SK-N-SH (cell line): Measurements from ENCODE around the gene CDH4. TPM values are rescaled to one million over a fixed set of nuclear protein-coding genes. Genes with fewer than 3 reads are reported as not detected.

Experiments
- CTCF ChIA-PET: fragments of 300-600, 350-600 bp; formaldehyde crosslinking; extraction: SDS; loops from one replicate; lab custom pipeline; 2021; lab: Yijun Ruan, JAX
- POLR2A ChIA-PET: fragments of 350-600 bp; sonication (Branson Sonifier 250); formaldehyde crosslinking; extraction: SDS; loops from one replicate; lab custom pipeline; 2020; ENCODE audit warnings: antibody characterized with exemption, inconsistent platforms; lab: Yijun Ruan, JAX
- DNase-seq: peaks from one replicate; pipeline ENCODE4 v3.0.0; 2012
- H2AFZ ChIP-seq: fragments of 200-600 bp; sonication (generic); 2 replicates; pipeline ENCODE4 v1.8.1; 2016; ENCODE audit warnings: antibody characterized with exemption, mild to moderate bottlenecking, low read depth
- H3F3A ChIP-seq: fragments of 200-600 bp; sonication (generic); replicated peaks from 2 replicates; pipeline ENCODE3; 2016; ENCODE audit warnings: antibody characterized with exemption, mild to moderate bottlenecking; ENCODE audit not compliant: insufficient read depth
- H3K27ac ChIP-seq, 2 experiments: fragments of 200-500 bp in 1 of 2; fragments of 200-600 bp in 1 of 2; sonication (Bioruptor generic) in 1 of 2; sonication (generic), shearing (Covaris generic) in 1 of 2; 2 replicates each; pipeline versions ENCODE4 v1.5.1 to v1.6.1; 2014 to 2016; ENCODE audit warnings: low read depth in 2 of 2, inconsistent platforms in 1 of 2, low read length in 1 of 2, mild to moderate bottlenecking in 1 of 2, mixed read lengths in 1 of 2
- H3K27me3 ChIP-seq: fragments of 200-600 bp; sonication (generic), shearing (Covaris generic); 2 replicates; pipeline ENCODE4 v1.6.1; 2016; ENCODE audit warnings: mixed run types; ENCODE audit not compliant: insufficient read depth
- H3K36me3 ChIP-seq, 2 experiments: fragments of 200-500 bp in 1 of 2; fragments of 200-600 bp in 1 of 2; sonication (Bioruptor generic) in 1 of 2; sonication (generic) in 1 of 2; replicated peaks in 1 of 2; 2 replicates each; pipeline versions ENCODE3 to v1.5.1; 2014 to 2016; ENCODE audit warnings: low read length in 1 of 2, mild to moderate bottlenecking in 1 of 2; ENCODE audit not compliant: insufficient read depth in 2 of 2, control insufficient read depth in 1 of 2
- H3K4me1 ChIP-seq, 2 experiments: fragments of 200-500 bp in 1 of 2; fragments of 200-600 bp in 1 of 2; sonication (Bioruptor generic) in 1 of 2; sonication (generic), shearing (Covaris generic) in 1 of 2; 2 replicates each; pipeline versions ENCODE4 v1.5.1 to v1.6.1; 2014 to 2016; ENCODE audit warnings: low read depth in 1 of 2, low read length in 1 of 2, mixed run types in 1 of 2; ENCODE audit not compliant: insufficient read depth in 2 of 2, control insufficient read depth in 1 of 2
- H3K4me2 ChIP-seq: fragments of 200-600 bp; sonication (generic), shearing (Covaris generic); 2 replicates; pipeline ENCODE4 v1.6.1; 2017; ENCODE audit warnings: mixed run types
- H3K4me3 ChIP-seq, 2 experiments: fragments of 200-500 bp in 1 of 2; fragments of 200-600 bp in 1 of 2; sonication (Bioruptor generic) in 1 of 2; sonication (generic), shearing (Covaris generic) in 1 of 2; 2 replicates each; pipeline versions ENCODE4 v1.5.1 to v1.8.1; 2014 to 2016; ENCODE audit warnings: low read depth in 2 of 2, inconsistent platforms in 1 of 2, low read length in 1 of 2, mild to moderate bottlenecking in 1 of 2, mixed read lengths in 1 of 2, moderate library complexity in 1 of 2
- H3K79me2 ChIP-seq: fragments of 200-600 bp; sonication (generic); 2 replicates; pipeline ENCODE4 v1.8.1; 2017; ENCODE audit warnings: mild to moderate bottlenecking; ENCODE audit not compliant: insufficient read depth
- H3K9ac ChIP-seq: fragments of 200-600 bp; sonication (generic); 2 replicates; pipeline ENCODE4 v1.6.1; 2017; ENCODE audit warnings: mixed run types
- H3K9me2 ChIP-seq: fragments of 200-600 bp; sonication (generic); 2 replicates; pipeline ENCODE4 v1.6.1; 2017; ENCODE audit warnings: mixed run types
- H3K9me3 ChIP-seq: fragments of 200-600 bp; sonication (generic); 2 replicates; pipeline ENCODE4 v1.6.1; 2017; ENCODE audit warnings: mixed run types, mild to moderate bottlenecking, moderate library complexity
- H4K20me1 ChIP-seq: fragments of 200-600 bp; sonication (generic); 2 replicates; pipeline ENCODE4 v1.6.1; 2017; ENCODE audit warnings: mild to moderate bottlenecking, mixed run types; ENCODE audit not compliant: insufficient read depth
- CHD2 ChIP-seq: fragments of 150-350 bp; IDR thresholded peaks from 2 replicates; pipeline ENCODE4 v1.6.1; 2018; ENCODE audit warnings: low read length; ENCODE audit not compliant: partially characterized antibody
- FOSL2 ChIP-seq: IDR thresholded peaks from 2 replicates; pipeline ENCODE4 v1.4.0; 2012; ENCODE audit warnings: low read depth, mild to moderate bottlenecking, moderate library complexity, borderline replicate concordance
- FOXJ3 ChIP-seq: sonication (generic); formaldehyde crosslinking; IDR thresholded peaks from 2 replicates; pipeline ENCODE4 v1.5.1; 2020; ENCODE audit warnings: mild to moderate bottlenecking, missing genetic modification reagents
- FOXM1 ChIP-seq: IDR thresholded peaks from 2 replicates; pipeline ENCODE4 v1.4.0; 2012; ENCODE audit warnings: low read depth, mild to moderate bottlenecking
- MXI1 ChIP-seq: IDR thresholded peaks from 2 replicates; pipeline ENCODE4 v1.6.1; 2012; ENCODE audit warnings: mild to moderate bottlenecking, low read depth, low read length, improper control_type of control experiment
- NRF1 ChIP-seq: IDR thresholded peaks from 2 replicates; pipeline ENCODE4 v1.6.1; 2012; ENCODE audit warnings: low read depth, mild to moderate bottlenecking, low read length
- POLR2AphosphoS5 ChIP-seq: IDR thresholded peaks from 2 replicates; pipeline ENCODE4 v1.6.1; 2012; ENCODE audit warnings: low read depth, low read length
- RCOR1 ChIP-seq: fragments of 150-350 bp; IDR thresholded peaks from 2 replicates; pipeline ENCODE4 v1.6.1; 2017; ENCODE audit warnings: antibody characterized with exemption, low read length
- SMC3 ChIP-seq: IDR thresholded peaks from 2 replicates; pipeline ENCODE4 v1.6.1; 2012; ENCODE audit warnings: low read depth, low read length, improper control_type of control experiment
- TAF1 ChIP-seq: IDR thresholded peaks from 2 replicates; pipeline ENCODE4 v1.6.1; 2012; ENCODE audit warnings: low read depth, mild to moderate bottlenecking, low read length, moderate library complexity, borderline replicate concordance
- TCF12 ChIP-seq: IDR thresholded peaks from 2 replicates; pipeline ENCODE4 v1.4.0; 2012
- TEAD4 ChIP-seq: IDR thresholded peaks from 2 replicates; pipeline ENCODE4 v1.4.0; 2012; ENCODE audit warnings: mild to moderate bottlenecking, borderline replicate concordance; ENCODE audit not compliant: insufficient read depth
- WGBS: methylation state at CpG from one replicate; pipeline ENCODE4 v1.1.6; 2017; ENCODE audit warnings: low lambda C conversion rate; 5-methylcytosine and 5-hydroxymethylcytosine counted together
- polyA plus RNA-seq, 3 experiments: library from polyadenylated mRNA; depleted of rRNA; stranded (reverse); fragments of >200 nt; gene quantifications; 2 replicates each; pipeline ENCODE4 v1.2.3, GENCODE V29; 2012
- TF ChIP-seq, protein P1 (sequence below): IDR thresholded peaks from 2 replicates; pipeline ENCODE4; 2012
- TF ChIP-seq, protein P2 (sequence below): IDR thresholded peaks from 2 replicates; pipeline ENCODE4 v1.6.1; 2012; ENCODE audit warnings: mild to moderate bottlenecking, low read depth, low read length, moderate library complexity
- TF ChIP-seq, protein P3 (sequence below): fragments of 200-600 bp; sonication (generic); IDR thresholded peaks from 2 replicates; pipeline ENCODE4 v1.6.1; 2017; ENCODE audit warnings: antibody characterized with exemption, mild to moderate bottlenecking, moderate library complexity
- TF ChIP-seq, protein P4 (sequence below): IDR thresholded peaks from 2 replicates; pipeline ENCODE4 v1.4.0; 2012; ENCODE audit warnings: low read depth
- TF ChIP-seq, protein P5 (sequence below): fragments of 150-350 bp; IDR thresholded peaks from 2 replicates; pipeline ENCODE4 v1.6.1; 2017; ENCODE audit warnings: antibody characterized with exemption, low read length, low read depth, borderline replicate concordance
- TF ChIP-seq, protein P6 (sequence below): IDR thresholded peaks from 2 replicates; pipeline ENCODE4 v1.4.0; 2012; ENCODE audit warnings: low read depth, borderline replicate concordance
- TF ChIP-seq, protein P7 (sequence below): fragments of 150-350 bp; IDR thresholded peaks from 2 replicates; pipeline ENCODE4 v1.6.1; 2016; ENCODE audit warnings: mild to moderate bottlenecking, low read depth, low read length

CDH4 gene
- polyA plus RNA-seq, 1 of the 3 experiments (the other 2 are of a cell fraction) = not detected

DNA sequence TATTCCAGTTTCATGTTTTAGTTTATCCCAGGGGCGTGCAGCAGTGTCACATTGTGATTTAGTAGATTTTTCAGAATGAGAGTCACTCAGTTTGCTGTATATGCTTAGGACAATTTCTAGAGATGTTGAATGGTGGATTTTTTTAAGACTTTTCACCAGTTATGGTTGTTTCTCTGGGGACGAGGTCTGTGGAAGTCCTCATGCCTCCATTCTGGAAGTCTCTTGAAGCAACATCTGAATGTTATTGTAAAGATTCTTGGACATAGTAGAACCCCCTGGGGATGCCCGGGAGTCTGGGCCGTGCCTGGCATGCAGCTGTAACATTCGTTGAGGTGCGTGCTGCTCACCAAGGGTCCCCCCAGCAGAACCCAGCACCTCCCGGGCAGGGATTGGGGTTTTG, 341.5 kb downstream of the CDH4 start (continued):
- TF ChIP-seq, protein P1, sequence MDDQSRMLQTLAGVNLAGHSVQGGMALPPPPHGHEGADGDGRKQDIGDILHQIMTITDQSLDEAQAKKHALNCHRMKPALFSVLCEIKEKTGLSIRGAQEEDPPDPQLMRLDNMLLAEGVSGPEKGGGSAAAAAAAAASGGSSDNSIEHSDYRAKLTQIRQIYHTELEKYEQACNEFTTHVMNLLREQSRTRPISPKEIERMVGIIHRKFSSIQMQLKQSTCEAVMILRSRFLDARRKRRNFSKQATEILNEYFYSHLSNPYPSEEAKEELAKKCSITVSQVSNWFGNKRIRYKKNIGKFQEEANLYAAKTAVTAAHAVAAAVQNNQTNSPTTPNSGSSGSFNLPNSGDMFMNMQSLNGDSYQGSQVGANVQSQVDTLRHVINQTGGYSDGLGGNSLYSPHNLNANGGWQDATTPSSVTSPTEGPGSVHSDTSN = no peak
- TF ChIP-seq, all 33 proteins: peak for 0

DNA sequence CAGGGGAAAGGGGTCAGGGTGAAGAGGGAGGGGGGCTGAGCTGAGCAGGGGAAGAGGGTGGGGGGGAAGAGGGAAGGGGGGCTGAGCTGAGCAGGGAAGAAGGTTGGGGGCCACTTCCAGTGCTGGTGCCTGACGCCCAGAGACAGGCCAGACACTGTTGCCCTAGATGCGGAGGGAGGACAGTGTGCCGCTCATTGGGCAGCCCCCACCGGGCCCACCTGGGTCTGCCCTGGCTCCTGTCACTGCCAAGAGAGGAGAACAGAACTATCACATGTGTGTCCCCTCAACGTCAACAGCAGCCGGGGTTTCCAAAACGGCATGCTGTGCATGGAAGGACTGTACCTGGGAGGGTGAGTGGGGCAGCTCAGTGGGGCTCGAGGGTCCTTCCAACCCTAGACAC, 342.1 kb downstream of the CDH4 start:
- ChIA-PET CTCF (no interaction called here), POLR2A (no interaction called here)
- no peaks in the 10 kb centered on the region for H4K20me1 ChIP-seq
- H3K27ac ChIP-seq = no peak overlapping the region
- no peak overlapping the region for H3K4me2 ChIP-seq
- no peak overlapping the region for H2AFZ ChIP-seq
- H3K36me3 ChIP-seq = no peaks in the 10 kb centered on the region
- H3K79me2 ChIP-seq = no peaks in the 10 kb centered on the region
- TF ChIP-seq, protein P2, sequence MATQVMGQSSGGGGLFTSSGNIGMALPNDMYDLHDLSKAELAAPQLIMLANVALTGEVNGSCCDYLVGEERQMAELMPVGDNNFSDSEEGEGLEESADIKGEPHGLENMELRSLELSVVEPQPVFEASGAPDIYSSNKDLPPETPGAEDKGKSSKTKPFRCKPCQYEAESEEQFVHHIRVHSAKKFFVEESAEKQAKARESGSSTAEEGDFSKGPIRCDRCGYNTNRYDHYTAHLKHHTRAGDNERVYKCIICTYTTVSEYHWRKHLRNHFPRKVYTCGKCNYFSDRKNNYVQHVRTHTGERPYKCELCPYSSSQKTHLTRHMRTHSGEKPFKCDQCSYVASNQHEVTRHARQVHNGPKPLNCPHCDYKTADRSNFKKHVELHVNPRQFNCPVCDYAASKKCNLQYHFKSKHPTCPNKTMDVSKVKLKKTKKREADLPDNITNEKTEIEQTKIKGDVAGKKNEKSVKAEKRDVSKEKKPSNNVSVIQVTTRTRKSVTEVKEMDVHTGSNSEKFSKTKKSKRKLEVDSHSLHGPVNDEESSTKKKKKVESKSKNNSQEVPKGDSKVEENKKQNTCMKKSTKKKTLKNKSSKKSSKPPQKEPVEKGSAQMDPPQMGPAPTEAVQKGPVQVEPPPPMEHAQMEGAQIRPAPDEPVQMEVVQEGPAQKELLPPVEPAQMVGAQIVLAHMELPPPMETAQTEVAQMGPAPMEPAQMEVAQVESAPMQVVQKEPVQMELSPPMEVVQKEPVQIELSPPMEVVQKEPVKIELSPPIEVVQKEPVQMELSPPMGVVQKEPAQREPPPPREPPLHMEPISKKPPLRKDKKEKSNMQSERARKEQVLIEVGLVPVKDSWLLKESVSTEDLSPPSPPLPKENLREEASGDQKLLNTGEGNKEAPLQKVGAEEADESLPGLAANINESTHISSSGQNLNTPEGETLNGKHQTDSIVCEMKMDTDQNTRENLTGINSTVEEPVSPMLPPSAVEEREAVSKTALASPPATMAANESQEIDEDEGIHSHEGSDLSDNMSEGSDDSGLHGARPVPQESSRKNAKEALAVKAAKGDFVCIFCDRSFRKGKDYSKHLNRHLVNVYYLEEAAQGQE = no peak
- TF ChIP-seq MXI1 = no peak
- TF ChIP-seq CHD2 = no peak
- TF ChIP-seq, protein P3, sequence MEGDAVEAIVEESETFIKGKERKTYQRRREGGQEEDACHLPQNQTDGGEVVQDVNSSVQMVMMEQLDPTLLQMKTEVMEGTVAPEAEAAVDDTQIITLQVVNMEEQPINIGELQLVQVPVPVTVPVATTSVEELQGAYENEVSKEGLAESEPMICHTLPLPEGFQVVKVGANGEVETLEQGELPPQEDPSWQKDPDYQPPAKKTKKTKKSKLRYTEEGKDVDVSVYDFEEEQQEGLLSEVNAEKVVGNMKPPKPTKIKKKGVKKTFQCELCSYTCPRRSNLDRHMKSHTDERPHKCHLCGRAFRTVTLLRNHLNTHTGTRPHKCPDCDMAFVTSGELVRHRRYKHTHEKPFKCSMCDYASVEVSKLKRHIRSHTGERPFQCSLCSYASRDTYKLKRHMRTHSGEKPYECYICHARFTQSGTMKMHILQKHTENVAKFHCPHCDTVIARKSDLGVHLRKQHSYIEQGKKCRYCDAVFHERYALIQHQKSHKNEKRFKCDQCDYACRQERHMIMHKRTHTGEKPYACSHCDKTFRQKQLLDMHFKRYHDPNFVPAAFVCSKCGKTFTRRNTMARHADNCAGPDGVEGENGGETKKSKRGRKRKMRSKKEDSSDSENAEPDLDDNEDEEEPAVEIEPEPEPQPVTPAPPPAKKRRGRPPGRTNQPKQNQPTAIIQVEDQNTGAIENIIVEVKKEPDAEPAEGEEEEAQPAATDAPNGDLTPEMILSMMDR = no peak
- no peak for TF ChIP-seq FOSL2
- TF ChIP-seq TEAD4 = no peak
- TF ChIP-seq, protein P4, sequence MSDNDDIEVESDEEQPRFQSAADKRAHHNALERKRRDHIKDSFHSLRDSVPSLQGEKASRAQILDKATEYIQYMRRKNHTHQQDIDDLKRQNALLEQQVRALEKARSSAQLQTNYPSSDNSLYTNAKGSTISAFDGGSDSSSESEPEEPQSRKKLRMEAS = no peak
- TF ChIP-seq TAF1 = no peak
- TF ChIP-seq, protein P5, sequence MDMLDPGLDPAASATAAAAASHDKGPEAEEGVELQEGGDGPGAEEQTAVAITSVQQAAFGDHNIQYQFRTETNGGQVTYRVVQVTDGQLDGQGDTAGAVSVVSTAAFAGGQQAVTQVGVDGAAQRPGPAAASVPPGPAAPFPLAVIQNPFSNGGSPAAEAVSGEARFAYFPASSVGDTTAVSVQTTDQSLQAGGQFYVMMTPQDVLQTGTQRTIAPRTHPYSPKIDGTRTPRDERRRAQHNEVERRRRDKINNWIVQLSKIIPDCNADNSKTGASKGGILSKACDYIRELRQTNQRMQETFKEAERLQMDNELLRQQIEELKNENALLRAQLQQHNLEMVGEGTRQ = no peak
- TF ChIP-seq, protein P6, sequence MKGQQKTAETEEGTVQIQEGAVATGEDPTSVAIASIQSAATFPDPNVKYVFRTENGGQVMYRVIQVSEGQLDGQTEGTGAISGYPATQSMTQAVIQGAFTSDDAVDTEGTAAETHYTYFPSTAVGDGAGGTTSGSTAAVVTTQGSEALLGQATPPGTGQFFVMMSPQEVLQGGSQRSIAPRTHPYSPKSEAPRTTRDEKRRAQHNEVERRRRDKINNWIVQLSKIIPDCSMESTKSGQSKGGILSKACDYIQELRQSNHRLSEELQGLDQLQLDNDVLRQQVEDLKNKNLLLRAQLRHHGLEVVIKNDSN = no peak
- no peak for TF ChIP-seq NRF1
- no peak for TF ChIP-seq FOXM1
- no peak for TF ChIP-seq POLR2AphosphoS5
- no peak for TF ChIP-seq TCF12
- TF ChIP-seq, protein P7, sequence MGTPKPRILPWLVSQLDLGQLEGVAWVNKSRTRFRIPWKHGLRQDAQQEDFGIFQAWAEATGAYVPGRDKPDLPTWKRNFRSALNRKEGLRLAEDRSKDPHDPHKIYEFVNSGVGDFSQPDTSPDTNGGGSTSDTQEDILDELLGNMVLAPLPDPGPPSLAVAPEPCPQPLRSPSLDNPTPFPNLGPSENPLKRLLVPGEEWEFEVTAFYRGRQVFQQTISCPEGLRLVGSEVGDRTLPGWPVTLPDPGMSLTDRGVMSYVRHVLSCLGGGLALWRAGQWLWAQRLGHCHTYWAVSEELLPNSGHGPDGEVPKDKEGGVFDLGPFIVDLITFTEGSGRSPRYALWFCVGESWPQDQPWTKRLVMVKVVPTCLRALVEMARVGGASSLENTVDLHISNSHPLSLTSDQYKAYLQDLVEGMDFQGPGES = no peak
- TF ChIP-seq, protein P1 = no peak
- TF ChIP-seq SMC3 = no peak
- no peak for TF ChIP-seq RCOR1
- TF ChIP-seq FOXJ3 = no peak
- no peaks in the 10 kb centered on the region for H3K4me1 ChIP-seq
- no peak overlapping the region for H3K4me3 ChIP-seq
- H3F3A ChIP-seq = no peaks in the 10 kb centered on the region
- no peak for DNase-seq
- H3K9me2 ChIP-seq = no peaks in the 10 kb centered on the region
- no peaks in the 10 kb centered on the region for H3K9me3 ChIP-seq
- no peak overlapping the region for H3K9ac ChIP-seq
- WGBS = 46% methylated on average over 8 of the region's 8 CpGs
- no peaks in the 10 kb centered on the region for H3K27me3 ChIP-seq
